Glutamatergic neuron (in vitro differentiated cells): Measurements from ENCODE around the gene LRRC4B. TPM values are rescaled to one million over a fixed set of nuclear protein-coding genes. Genes with fewer than 3 reads are reported as not detected.

ENCODE experiments used
- DNase-seq: peaks from one replicate; pipeline ENCODE4 v3.0.0; 2022
- H3K27ac Mint-ChIP-seq: one replicate; pipeline ENCODE4 v1.8.0; 2020; ENCODE audit warnings: mild to moderate bottlenecking, mixed read lengths, inconsistent platforms; ENCODE audit not compliant: unreplicated experiment
- H3K27me3 Mint-ChIP-seq: one replicate; pipeline ENCODE4 v1.8.0; 2020; ENCODE audit warnings: mild to moderate bottlenecking, moderate library complexity, mixed read lengths, inconsistent platforms; ENCODE audit not compliant: unreplicated experiment
- H3K36me3 Mint-ChIP-seq: one replicate; pipeline ENCODE4 v1.8.0; 2020; ENCODE audit warnings: mild to moderate bottlenecking, mixed read lengths, inconsistent platforms; ENCODE audit not compliant: unreplicated experiment
- H3K4me1 Mint-ChIP-seq: one replicate; pipeline ENCODE4 v1.8.0; 2020; ENCODE audit warnings: mild to moderate bottlenecking, low read depth, mixed read lengths, inconsistent platforms; ENCODE audit not compliant: unreplicated experiment
- H3K4me3 Mint-ChIP-seq: one replicate; pipeline ENCODE4 v1.8.0; 2020; ENCODE audit warnings: mild to moderate bottlenecking, mixed read lengths, inconsistent platforms; ENCODE audit not compliant: unreplicated experiment
- H3K9me3 Mint-ChIP-seq: one replicate; pipeline ENCODE4 v1.8.0; 2020; ENCODE audit warnings: mild to moderate bottlenecking, moderate library complexity, mixed read lengths, inconsistent platforms; ENCODE audit not compliant: unreplicated experiment
- CTCF ChIP-seq: fragments of 200-600 bp; sonication (generic); IDR thresholded peaks from one replicate; pipeline ENCODE4 v1.5.0; 2021; ENCODE audit not compliant: partially characterized antibody, unreplicated experiment
- total RNA-seq: library from RNA; stranded (reverse); fragmentation: NEBNext Ultra II Directional; extraction: Animal tissue kit (Norgen Biotek cat#: 25700); gene quantifications from one replicate; pipeline ENCODE4 v1.2.1, GENCODE V29; 2021; ENCODE audit not compliant: unreplicated experiment

LRRC4B gene
- total RNA-seq, 1 donor from 2014 or later, result 28.5 TPM

- no peak for TF ChIP-seq CTCF
- Mint-ChIP-seq H3K27me3 (peaks cover 22% of the 10 kb centered on the region), H3K4me1 (peaks cover 15% of the 10 kb centered on the region), H3K36me3 (no peaks in the 10 kb centered on the region), H3K4me3 (no peak overlapping the region), H3K27ac (peak overlapping the region; percentile 52), H3K9me3 (peaks cover 13% of the 10 kb centered on the region)
- DNase-seq, result no peak
These were observed 55.1 kb downstream of the LRRC4B start for GRCh38 chr19:50512999-50513745.

GRCh38 chr19:50512112-50512998, 55.9 kb downstream of the LRRC4B start:
- peaks cover 13% of the 10 kb centered on the region for H3K9me3 Mint-ChIP-seq
- no peak for DNase-seq
- TF ChIP-seq CTCF, result no peak
- no peaks in the 10 kb centered on the region for H3K36me3 Mint-ChIP-seq
- H3K27me3 Mint-ChIP-seq, result peaks cover 22% of the 10 kb centered on the region
- no peak overlapping the region for H3K27ac Mint-ChIP-seq
- no peak overlapping the region for H3K4me3 Mint-ChIP-seq
- peaks cover 16% of the 10 kb centered on the region for H3K4me1 Mint-ChIP-seq

- Mint-ChIP-seq H3K4me3 (peak within 1 kb of the TSS; percentile 83), H3K27me3 (peaks cover 24% of the 10 kb centered on the region), H3K36me3 (no peaks in the 10 kb centered on the region), H3K9me3 (peaks cover 15% of the 10 kb centered on the region), H3K4me1 (peaks cover 16% of the 10 kb centered on the region), H3K27ac (peak within 1 kb of the TSS; percentile 94)
- no peak for TF ChIP-seq CTCF
- peak; percentile 97 for DNase-seq
These were observed 57.0 kb downstream of the LRRC4B start, which contains the start of gene JOSD2 for GRCh38 chr19:50511069-50511822. Gene JOSD2, minus strand, starts transcription at chr19:50511191. Its CDS starts 760 bp downstream, at chr19:50510431.

GRCh38 chr19:50510700-50511068, 57.6 kb downstream of the LRRC4B start:
- Mint-ChIP-seq H3K4me1 (peaks cover 16% of the 10 kb centered on the region), H3K36me3 (no peaks in the 10 kb centered on the region), H3K27me3 (peaks cover 24% of the 10 kb centered on the region), H3K27ac (peak overlapping the region; percentile 94), H3K4me3 (peak overlapping the region; percentile 83), H3K9me3 (peaks cover 15% of the 10 kb centered on the region)
- TF ChIP-seq CTCF, result no peak
- DNase-seq, result no peak
